ENCODE results near the gene DBN1. TPM values are rescaled to one million over a fixed set of nuclear protein-coding genes. Genes with fewer than 3 reads are reported as not detected.

The DBN1 gene
- 170 TPM for total RNA-seq

DNA sequence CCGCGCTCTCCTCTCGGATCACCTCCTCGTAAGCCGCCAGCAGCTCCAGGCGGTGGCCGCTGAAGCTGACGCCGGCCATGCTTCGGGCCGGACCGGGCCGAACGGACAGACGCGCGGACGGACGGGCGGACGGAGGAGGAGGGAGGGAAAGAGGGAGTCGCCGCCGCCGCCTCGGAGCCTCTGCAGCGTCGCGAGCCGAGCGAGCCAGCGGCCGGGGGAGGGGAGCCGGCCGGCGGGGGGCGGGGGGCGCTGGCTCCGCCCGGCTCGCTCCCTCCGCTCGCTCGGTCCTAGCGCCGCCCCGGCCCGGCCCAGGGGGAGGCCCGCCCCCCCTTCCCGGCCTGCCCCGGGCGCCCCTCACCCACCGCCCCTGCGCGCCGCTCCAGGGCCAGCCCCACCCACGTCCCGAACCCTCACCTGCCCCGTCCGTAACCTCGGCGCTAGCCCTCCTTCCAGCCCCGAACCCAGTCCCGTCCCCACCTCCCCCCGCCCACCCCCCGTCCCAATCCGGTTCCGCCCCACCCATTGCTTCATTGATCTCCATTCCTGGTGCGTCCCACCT lies at the start of gene DBN1:
DBN1 (minus strand) TSS at position 192 of the 559 bp plus-strand sequence; CDS start at position 79, 113 bp downstream.
- DNase-seq, result no peak

DNA sequence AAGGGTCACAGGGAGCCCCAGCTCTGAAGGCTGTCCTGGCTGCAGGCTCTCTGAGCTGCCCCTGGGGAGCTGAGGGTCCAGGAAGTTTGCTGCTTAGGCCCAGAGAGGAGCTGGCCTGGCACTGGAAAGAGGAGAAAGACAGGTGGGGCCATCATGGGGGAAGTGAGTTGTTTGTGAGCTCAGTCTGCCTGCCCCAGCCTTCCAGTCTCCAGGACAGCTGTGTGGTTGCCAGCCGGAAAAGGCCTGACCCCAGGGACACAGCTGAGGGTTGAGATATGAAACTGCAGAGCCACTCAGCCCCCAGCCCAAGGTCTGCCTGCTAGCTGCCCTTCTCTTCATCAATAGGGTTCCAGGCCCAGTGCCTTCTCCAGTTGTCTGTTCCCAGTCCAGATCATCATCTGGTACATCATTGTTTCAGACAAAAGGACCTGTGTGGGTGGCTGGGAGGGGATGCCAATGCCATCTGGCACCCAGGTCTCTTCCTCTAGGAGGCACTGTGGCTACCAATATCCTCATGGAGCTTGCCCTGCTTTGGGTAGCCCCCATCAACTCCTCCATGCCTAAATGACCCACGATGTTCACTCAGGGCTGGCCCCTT lies 47.6 kb upstream of the DBN1 start:
- no peak for DNase-seq

DNA sequence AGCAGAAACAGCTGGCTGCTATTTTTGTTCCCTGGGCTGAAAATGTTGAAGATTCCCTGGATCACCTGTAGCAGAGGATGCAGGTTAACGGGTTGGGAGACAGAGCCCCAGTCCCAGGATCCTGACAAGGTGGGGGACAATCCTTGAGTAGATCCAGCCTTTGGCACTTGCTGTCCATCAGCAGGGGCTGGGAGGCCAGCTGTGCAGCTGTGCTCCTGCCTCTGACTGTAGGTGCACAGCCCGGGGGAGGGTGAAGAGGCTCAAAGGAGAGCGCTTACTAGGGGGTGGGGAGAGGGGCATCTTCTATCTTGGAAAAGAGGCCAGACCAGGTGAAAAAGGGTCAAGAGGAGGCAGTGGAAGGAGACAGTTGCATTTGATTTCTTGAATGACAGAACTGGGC lies 46.8 kb upstream of the DBN1 start:
- DNase-seq, result no peak

DNA sequence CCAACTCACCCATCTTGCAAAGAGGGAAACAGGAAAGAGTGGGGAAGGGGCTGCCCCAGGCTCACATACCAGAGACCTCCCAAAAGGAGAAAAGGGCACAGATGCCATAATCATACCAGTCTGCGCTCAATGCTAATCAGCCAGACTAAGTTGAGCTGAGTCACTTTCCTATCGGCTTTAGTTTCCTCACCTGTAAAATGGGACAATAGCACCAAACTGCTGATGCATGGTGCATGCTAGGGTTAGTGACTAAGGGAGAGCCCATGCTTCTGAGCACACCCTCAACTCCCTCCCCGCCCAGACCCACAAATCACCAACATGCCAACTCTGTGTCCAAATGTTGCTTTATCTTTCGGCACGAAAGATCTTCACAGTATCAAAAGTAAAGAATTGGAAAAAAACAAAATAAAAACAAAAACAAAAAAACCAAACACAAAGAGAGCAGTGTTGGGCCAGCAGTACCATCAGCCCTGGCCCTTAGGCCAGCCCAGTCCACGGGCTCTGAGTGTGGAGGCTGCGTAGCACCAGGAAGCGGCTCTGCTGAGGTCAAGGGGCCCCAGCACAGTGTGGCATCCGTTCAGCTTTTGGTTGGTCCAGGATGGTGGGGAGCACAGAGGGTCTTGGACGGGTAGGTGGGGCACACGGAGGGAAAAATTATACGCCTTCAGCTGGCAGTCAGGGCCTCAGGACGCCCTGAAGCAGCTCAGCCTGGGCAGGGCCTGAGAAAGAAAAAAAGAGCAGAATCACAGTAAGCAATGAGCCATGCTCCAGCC lies 46.2 kb upstream of the DBN1 start:
- no peak for DNase-seq

DNA sequence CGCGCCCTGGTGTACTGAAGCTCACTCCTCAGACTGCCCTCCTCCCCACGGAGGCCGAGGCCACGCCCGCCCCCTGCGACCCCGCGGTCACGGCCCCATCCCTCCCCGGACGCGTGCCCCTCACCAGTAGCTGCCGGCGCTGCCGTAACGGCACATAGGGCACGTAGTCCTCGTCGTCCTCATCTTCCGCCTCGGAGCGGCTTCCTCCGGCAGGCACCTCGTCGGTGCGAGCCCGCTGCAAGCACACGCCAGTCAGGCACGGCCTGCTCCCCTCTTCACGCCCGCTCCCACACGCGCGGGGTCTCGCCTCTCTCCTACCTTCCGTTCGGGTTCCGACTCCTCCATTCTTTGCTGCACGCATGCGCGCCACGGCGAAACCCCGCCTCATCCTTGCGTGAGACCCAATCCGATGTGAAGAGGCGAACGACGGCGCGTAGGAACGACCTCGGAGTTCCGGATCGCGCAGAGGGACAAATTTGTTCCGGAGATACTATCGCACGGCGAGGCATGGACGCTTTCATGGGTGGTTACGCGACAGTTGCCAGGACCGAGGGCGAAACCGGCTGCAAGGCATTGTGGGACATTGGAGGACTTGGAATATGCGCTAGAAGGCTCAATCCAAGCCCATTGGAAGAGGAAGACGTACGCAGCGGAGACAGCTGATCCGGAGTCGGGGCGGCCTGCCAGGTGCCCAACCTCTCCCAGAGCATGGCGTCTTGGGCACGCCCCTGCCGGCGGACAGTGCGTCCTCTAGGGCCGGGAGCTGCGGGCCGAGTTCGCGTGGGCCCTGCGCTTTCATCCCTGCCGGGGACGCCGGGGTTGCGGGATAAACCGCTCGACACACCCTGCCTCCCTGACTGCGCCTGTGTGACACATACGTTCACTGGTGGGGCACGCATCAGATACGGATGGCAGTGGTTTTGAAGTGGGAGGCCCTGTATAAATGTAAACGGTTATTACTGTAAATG lies 43.5 kb upstream of the DBN1 start, which contains the start of gene DDX41:
DDX41 (minus strand) TSS at position 361 of the 968 bp plus-strand sequence; CDS start at position 345, 16 bp downstream.
- peak; percentile 96 for DNase-seq

DNA sequence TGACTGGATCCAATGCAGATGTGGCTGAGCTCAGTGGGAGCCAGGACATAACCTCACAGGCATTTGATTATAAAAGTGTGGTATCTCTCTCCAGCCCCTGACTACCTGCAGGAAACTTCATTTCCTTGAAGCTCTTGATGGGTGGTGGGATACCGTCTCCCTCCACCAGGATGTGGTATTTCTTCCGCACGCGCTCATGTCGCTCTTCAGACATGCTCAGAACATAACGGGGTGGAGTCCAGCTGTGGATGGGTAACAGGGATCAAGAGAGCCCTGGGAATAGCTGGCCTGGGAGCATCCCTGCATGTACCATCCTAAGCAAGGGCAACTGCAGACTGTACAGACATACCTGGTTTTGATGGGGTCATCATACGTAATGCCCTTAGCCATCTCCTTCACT lies 42.1 kb upstream of the DBN1 start:
- DNase-seq, result no peak

DNA sequence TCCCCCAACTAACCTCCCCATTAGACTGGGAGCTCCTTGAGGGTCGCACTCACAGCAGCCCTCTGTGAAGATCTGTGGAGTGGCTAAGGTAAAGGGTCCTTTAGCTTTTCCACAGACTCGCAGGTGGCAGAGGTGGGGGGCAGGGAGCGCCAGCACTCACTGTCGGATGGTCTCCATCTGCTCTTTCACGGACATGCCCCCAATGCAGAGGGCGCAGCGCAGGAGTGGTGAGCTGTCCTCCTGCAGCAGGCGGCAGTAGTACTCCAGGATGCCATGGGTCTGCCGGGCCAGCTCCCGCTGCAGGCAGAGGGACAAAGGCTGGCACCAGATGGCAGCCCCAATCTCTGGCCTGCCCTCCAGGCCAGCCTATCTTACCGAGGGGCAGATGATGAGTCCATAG lies 41.1 kb upstream of the DBN1 start:
- DNase-seq, result no peak

DNA sequence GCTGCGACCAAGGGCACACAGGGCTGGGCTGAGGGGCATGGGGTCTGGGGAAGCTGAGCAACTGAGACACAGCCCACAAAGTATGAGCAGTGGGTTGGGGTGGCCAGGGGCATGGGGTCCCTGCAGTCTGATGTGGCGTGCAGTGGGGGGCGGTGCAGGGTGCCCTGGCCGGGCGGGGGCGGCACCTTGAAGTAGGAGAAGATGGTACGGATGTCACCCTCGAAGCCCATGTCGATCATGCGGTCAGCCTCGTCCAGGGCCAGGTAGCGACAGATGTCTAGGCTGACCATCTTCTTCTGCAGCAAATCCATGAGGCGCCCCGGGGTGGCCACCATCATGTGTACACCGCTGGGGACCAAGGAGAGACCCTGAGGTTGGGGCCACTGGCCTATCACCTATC lies 40.1 kb upstream of the DBN1 start:
- DNase-seq, result no peak

DNA sequence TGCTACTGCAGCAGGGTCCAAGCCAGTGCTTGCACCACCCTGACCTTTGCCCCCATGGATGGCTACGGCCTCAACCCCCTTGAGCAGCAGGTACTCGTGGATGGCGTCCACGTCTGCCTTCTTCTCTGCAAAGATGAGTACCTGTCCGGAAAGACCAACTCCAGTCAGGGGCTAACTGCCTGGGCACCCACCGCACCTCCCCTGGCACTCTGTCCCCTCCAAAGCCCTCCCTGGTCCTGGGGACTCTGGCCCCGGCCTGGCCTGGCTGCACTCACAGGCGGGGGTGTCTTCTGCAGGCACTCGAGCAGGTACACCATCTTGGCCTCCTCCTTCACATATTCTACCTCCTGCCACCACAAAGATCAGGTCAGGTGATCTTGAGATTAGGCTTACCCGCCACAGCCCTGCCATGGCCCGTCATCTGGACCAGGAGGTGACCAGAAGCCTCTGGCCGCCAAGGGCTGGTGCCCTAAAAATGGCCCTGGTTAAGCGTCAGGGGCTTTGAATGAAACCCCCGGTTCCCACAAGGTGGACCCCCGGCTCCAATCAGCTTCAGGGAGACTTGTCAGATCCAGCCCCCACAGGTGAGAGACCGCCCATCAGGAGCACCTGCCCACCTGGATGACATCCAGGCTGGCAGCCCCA lies 39.4 kb upstream of the DBN1 start:
- DNase-seq, result no peak

DNA sequence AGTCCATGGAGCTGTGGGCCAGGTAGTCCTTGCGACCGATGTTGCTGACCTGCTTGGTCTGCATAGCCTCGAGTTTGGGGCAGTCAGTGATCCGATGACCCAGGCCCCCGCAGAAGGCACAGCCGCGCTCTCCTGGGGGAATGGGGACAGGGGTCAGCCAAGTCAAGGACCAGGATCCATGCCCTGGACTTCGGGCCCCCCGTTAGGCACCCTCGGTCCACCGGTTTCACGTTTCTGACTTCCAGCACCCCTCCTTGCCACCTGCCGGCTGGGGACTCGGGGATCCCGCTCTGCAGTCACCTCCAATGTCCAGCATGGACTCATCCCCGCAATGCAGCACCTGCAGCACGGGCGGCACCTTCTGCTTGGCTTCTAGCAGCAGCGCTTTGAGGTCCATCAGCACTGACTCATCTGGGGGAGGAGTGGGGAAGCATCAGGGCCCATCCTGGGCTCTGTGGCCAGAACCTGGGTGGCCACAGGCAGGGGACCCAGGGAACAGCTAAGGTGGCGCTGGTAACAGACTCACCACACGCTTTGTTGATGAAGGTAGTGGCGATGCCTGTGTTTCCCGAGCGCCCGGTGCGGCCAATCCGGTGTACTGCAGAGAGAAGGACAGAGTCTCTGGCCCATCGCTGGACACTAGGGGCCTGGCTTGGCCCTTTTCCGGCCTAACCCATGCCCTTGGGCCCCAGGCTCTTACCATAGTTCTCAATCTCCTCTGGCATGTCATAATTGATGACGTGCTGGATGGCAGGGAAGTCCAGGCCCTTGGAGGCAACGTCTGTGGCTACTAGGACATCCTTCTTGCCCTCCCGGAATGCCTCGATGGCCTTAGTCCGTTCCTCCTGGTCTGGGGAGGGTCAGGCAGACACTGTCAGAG lies 38.6 kb upstream of the DBN1 start:
- DNase-seq, result no peak

DNA sequence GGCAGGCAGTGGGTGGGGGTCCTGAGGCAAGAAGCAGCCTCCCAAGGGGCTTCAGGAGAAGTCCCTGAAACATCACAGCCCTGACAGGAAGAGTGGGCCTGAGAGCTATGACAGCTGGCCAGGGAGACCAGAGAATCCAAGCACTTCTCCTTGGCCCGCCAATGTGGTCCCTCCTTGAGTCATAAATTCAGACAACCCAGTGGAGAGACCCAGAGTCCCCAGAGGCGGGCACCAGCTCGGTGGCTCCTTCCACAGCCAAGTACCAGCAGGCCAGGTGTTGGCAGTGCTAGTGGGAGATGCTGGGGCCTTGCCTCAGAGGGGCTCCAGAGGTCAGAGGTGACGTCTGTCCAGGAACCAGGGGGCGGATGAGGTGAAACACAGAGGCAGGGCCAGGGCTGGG lies 37.7 kb upstream of the DBN1 start:
- no peak for DNase-seq

DNA sequence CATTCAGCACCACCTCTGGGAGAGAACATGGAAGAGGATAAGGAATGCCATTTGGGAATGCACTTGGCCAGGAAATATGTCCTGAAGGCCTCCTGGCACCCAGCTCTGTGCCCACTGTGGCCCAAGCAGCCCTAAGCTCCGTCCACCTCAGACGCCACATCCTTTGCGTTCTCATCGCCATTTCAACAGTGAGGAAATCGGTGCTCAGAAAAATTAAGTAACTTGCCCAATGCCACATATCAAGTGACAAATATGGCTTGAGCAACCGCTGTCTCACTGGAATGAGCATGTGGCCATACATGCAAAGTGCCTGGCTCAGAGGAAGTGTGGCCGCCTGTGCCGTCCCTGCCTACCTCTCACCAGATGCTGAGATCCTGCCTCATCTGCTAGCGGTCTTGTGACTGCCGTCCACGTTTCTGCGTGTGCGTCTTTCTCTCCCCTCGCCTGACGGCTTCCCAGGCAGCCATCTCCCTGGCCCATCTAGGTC lies 37.2 kb upstream of the DBN1 start:
- DNase-seq, result no peak

DNA sequence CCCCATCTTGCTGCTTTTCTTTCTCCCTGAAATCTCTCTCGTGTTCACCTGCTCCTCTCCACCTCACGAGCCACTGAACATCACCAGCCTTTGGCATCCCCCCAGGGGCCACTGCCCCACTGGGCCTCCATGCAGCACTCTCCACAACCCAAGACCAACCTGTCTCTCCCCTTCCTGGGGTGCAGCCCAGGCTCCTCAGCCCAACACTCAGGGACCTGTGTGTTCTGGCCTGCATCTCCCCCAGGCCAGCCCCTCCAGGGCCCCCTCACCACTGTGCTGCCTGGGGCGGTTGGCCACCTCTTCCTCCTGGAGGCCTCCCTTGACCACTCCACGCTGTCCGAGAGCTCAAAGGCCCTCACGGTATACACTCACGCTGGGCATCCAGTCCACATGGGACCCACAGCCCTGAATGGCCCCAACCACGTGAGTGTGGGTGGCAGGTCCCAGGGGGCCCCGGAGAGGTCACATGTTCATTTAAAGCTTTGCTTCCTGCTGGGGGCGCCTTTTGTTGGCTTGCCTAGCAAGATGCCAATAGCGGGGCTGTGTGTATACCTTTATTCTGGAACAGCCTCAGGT lies 36.6 kb upstream of the DBN1 start:
- no peak for DNase-seq

DNA sequence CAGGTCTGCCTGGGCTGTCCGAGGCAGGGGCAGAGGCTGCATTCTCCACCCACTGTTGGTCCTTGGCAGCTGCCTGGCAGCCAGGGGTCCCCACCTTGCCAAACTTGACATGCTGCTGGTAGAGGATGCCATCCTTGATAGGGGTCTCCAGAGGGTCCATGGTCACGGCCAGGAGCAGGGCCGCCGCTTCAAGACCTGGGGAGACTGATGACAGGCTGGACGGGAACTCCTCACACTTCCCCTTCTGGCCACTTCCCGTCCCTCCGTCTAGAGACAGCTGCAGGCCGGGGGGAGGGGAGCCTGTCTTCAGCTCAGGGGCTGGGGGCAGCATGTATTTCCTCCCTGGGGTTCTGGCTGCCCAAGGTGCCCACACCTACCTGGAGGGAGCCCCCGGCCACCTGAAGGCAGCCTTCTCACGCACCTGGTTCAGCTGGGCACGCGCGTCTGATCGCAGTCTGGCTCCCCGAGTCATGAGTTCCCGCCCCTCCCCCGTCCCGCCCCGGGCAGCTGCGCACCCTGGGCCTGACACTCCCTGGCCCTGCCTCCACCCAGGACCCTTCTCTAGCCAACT lies 36.0 kb upstream of the DBN1 start, which contains the start of gene DOK3:
DOK3 (minus strand) TSS at position 446 of the 571 bp plus-strand sequence; CDS start at position 160, 286 bp downstream.
- no peak for DNase-seq

DNA sequence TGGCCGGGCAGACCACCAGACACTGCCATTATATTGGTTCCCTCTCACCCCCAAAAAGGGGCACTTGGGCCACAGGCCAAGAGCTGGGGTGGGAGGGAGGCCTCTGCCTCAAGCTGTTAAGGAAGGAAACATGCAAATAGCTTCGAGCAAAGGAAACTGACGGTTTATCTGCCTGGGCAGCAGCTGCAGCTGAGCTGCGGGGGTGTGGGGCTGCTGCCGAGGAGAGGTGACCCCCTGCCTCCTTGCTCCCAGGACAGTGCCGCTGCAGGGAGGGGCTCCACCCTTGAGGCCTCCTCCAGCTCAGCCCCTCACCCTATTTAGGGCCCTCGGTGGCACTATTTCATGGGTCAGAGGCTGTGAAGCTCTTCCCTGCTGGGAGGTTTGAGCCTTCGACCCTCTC lies 35.4 kb upstream of the DBN1 start:
- no peak for DNase-seq

DNA sequence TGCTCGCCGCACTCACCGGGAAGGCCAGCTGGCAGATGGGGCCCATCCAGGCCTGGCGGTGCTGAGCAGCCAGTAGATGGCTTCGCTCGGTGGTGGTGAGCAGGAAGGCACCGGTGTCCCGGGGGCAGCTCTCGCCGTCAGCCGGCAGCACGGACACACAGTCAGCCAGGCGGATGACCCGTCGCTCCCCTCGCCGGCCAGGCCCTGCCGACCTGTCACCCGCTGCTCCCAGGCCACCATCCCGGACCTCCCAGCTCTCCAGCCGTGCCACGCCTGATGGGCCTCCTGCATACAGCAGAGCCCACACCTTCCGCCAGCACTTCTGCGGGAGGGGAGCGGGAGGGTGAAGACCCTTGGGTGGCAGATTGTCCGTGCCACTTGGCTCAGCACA lies 34.8 kb upstream of the DBN1 start:
- DNase-seq, result no peak

DNA sequence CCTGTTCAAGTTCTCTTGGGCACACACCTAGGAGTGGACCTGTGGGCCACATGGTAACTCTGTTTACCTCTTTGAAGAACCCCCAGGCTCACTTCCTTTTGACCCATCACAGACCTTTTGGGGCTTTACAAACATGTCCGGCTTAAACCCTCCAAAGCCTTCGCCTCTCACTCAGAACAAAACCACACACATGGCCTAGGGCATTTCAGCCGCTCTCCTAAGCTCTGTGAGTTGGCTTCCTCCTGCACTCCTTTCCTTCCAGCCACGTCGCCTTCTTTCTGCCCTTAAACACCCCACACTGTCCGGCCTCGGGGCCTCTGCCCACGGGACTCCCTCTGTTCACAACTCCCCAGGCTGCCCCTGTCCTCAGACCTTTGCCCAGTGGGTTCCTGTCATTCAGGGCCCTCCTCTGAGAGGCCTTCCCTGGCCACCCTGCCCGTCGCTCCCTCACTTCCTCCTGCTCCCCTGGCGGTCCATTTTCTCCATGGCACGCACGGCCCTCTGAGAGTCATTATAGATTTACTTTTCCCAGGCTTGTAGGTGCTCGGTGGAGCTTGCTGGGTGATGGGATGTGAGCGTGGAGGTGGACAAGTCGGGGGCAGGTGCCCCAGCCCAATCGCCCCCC lies 34.3 kb upstream of the DBN1 start:
- no peak for DNase-seq

DNA sequence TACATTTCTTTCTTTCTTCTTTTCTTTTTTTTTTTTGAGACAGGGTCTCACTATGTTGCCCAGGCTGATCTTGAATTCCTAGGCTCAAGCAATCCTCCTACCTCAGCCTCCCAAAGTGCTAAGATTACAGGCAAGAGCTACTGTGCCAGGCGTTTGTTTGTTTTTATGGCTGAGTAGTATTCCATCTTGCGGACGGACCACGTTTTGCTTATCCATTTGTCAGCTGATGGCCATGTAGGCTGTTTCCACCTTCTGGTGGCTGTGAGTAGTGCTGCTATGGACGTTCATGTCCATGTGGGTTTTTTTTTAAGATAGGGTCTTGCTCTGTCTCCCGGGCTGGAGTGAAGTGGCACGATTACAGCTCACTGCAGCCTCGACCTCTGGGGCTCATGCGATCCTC lies 33.7 kb upstream of the DBN1 start:
- DNase-seq, result no peak

DNA sequence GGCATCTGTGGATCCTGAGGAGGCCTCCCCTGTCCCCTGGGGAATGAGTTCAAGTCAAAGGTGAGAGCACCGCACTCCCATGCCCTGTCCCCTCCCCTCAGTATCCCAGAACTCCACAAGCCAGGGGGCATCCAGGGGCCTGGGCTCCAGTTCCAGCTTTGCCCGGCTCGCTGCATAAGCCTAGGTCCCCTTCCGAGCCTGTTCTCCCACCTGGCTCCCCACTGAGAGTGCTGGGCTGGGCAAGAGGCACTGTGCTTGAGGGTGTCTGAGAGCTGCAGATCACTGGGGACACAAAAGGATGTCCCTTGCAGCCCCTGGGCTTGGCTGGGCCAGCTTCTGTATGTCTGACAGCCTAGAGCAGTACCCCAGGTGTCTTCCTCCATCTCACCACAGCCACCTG lies 31.6 kb upstream of the DBN1 start:
- no peak for DNase-seq
